ENCODE results near the gene HAND2. TPM values are rescaled to one million over a fixed set of nuclear protein-coding genes. Genes with fewer than 3 reads are reported as not detected.

Gene HAND2
- total and polyA plus RNA-seq, 2 of the 8 experiments (the other 6 are each of a cell fraction or from before 2014, with no cell fraction given), result 0.05 TPM; not detected in 1

GRCh38 chr4:173490817-173491528, 39.1 kb downstream of the HAND2 start:
- ChIA-PET POLR2A (ENCODE audit: partially characterized antibody) (interaction anchor here (0.6 to 1.0 kb wide), 2 partner anchors 9 to 162 kb away, joined by 4 read pairs; no protein-coding TSS in a partner anchor), CTCF (ENCODE audit: partially characterized antibody) (interaction anchor here (0.8 to 2.3 kb wide), 8 partner anchors 9 to 199 kb away, joined by 3 to 12 read pairs (median 4); no protein-coding TSS in a partner anchor)
- peaks cover 1 to 27% (median 19%) of the 10 kb centered on the region in 4 experiments for H3K27me3 ChIP-seq (replicated peaks in 1 of 4; ENCODE audit: control insufficient read depth in 3 of 4, extremely low read depth in 1 of 4, insufficient read depth in 3 of 4, low read length in 3 of 4)
- FAIRE-seq (no peak), DNase-seq (ENCODE audit: low read depth in 1 of 2, low spot score in 2 of 2) (no peak)
- no peak overlapping the region for H2AFZ ChIP-seq (ENCODE audit: low read length)
- no peak overlapping the region for H3K4me3 ChIP-seq (ENCODE audit: extremely low read depth in 1 of 4, insufficient read depth in 2 of 4, low read depth in 3 of 4, low read length in 4 of 4)
- no peak overlapping the region for H2BK15ac ChIP-seq (ENCODE audit: low read length)
- H3K56ac ChIP-seq (replicated peaks; ENCODE audit: insufficient read length, low read depth, low read length), result no peak overlapping the region
- H2BK20ac ChIP-seq (ENCODE audit: low read length), result no peak overlapping the region
- peaks cover 4% of the 10 kb centered on the region; the same call in 1 of the 2 replicates for H3K23me2 ChIP-seq (ENCODE audit: low read depth, low read length)
- no peak overlapping the region for H4K8ac ChIP-seq (ENCODE audit: extremely low read depth, insufficient read depth, low read length)
- H2BK120ac ChIP-seq (replicated peaks; ENCODE audit: low read depth, low read length), result no peak overlapping the region
- no peak overlapping the region for H3K4me2 ChIP-seq (ENCODE audit: insufficient read depth in 1 of 2, low read depth in 2 of 2, low read length in 2 of 2)
- H2AK5ac ChIP-seq (ENCODE audit: low read depth, low read length), result no peak overlapping the region
- H3K79me1 ChIP-seq (ENCODE audit: low read depth, low read length), result no peaks in the 10 kb centered on the region
- H3K27ac ChIP-seq (ENCODE audit: low read depth, low read length), result no peak overlapping the region
- no peaks in the 10 kb centered on the region for H3K9me3 ChIP-seq (ENCODE audit: insufficient read depth in 2 of 2, low read depth in 1 of 2, low read length in 1 of 2)
- no peaks in the 10 kb centered on the region for H3K79me2 ChIP-seq (ENCODE audit: control insufficient read depth in 1 of 2, insufficient read depth in 2 of 2, low read length in 2 of 2)
- H3K9ac ChIP-seq (replicated peaks in 1 of 4; ENCODE audit: extremely low read depth in 1 of 4, low read depth in 3 of 4, low read length in 3 of 4), result no peak overlapping the region
- H4K91ac ChIP-seq (replicated peaks; ENCODE audit: insufficient read length, low read length), result no peak overlapping the region
- no peak overlapping the region for H2BK12ac ChIP-seq (ENCODE audit: low read depth, low read length)
- no peak overlapping the region for H3K23ac ChIP-seq (ENCODE audit: insufficient read length)
- no peaks in the 10 kb centered on the region for H3K36me3 ChIP-seq (ENCODE audit: control insufficient read depth in 2 of 4, insufficient read depth in 4 of 4, low read length in 3 of 4)
- H4K5ac ChIP-seq (ENCODE audit: insufficient read length, low read depth, low read length), result no peak overlapping the region
- peaks cover 0 to 16% (median 4%) of the 10 kb centered on the region in 4 experiments; a peak in 6 of 7 replicates for H3K4me1 ChIP-seq (replicated peaks in 1 of 4; ENCODE audit: control insufficient read depth in 3 of 4, insufficient read depth in 4 of 4, low read length in 3 of 4)
- no peak overlapping the region for H3K4ac ChIP-seq (replicated peaks; ENCODE audit: insufficient read length, low read depth, low read length)
- H3K18ac ChIP-seq (ENCODE audit: extremely low read depth, low read length), result no peak overlapping the region
- no peaks in the 10 kb centered on the region for H4K20me1 ChIP-seq (replicated peaks in 1 of 2; ENCODE audit: control insufficient read depth in 1 of 2, insufficient read depth in 2 of 2, low read length in 2 of 2)
- H2BK5ac ChIP-seq (ENCODE audit: low read depth, low read length), result no peak overlapping the region
- no peak overlapping the region for H3K14ac ChIP-seq (ENCODE audit: insufficient read length)
- 66% methylated on average over 4 of the region's 4 CpGs; no CpG with 5 or more reads in 1 of the 2 experiments for WGBS, 2 experiments (ENCODE audit: extremely low coverage in 1 of 2, insufficient coverage in 1 of 2, insufficient read length in 1 of 2, insufficient replicate concordance in 2 of 2, low coverage in 1 of 2, low lambda C conversion rate in 2 of 2, missing lambda C conversion rate in 1 of 2)
- TF ChIP-seq SP2 (IDR thresholded peaks at IDR 0.05; ENCODE audit: low read length) (no peak), SIN3A (conservative IDR thresholded peaks at IDR 0.05 in 1 of 2, IDR thresholded peaks at IDR 0.05 in 1 of 2; ENCODE audit: low read depth in 1 of 2, low read length in 2 of 2) (no peak), ASH2L (IDR thresholded peaks at IDR 0.05; ENCODE audit: low read length) (no peak), BCL11A (IDR thresholded peaks at IDR 0.05; ENCODE audit: low read depth in 2 of 2, low read length in 2 of 2) (no peak), TAF1 (IDR thresholded peaks at IDR 0.05; ENCODE audit: low read depth, low read length) (no peak), ATF2 (IDR thresholded peaks at IDR 0.05; ENCODE audit: low read length) (no peak), RXRA (IDR thresholded peaks at IDR 0.05; ENCODE audit: insufficient read depth, low read depth, low read length) (no peak), CTBP2 (IDR thresholded peaks at IDR 0.05; ENCODE audit: borderline replicate concordance, insufficient read depth, insufficient read length, low read length) (no peak), SP4 (IDR thresholded peaks at IDR 0.05; ENCODE audit: low read length) (no peak), KDM1A (IDR thresholded peaks at IDR 0.05; ENCODE audit: borderline replicate concordance, low read length) (no peak), CREB1 (IDR thresholded peaks at IDR 0.05) (no peak), POLR2AphosphoS5 (IDR thresholded peaks at IDR 0.05; ENCODE audit: low read depth, low read length) (no peak)
